ENCODE data around the gene HRAS. TPM values are rescaled to one million over a fixed set of nuclear protein-coding genes. Genes with fewer than 3 reads are reported as not detected.

HRAS gene
- 82.8 and 90.2 TPM in 2 replicates for total RNA-seq (2021)
- percentile 52 among the genes with signal in this experiment for Bru-seq, nascent RNA
- percentile 53 among the genes with signal in this experiment for BruChase-seq, experiment 1, labeled RNA remaining after a 2-hour chase
- BruChase-seq, experiment 2, labeled RNA remaining after a 6-hour chase, result percentile 71 among the genes with signal in this experiment
- long read RNA-seq, transcript HRAS-201 (6 exons, 894 nt), result major isoform, 61 of 89 reads
- long read RNA-seq, transcript HRAS-205 (5 exons, 1,151 nt), result minor isoform, 5 of 89 reads
- long read RNA-seq, partial matches to known transcripts, result 8 of 89 reads
- long read RNA-seq, other reads (novel, unspliced or antisense), result 9 of 89 reads

GRCh38 chr11:535519-536454 lies at the start of gene HRAS:
Gene HRAS, minus strand, starts transcription at chr11:535576.
- Histone ChIP-seq H3K27me3 (replicated peaks; ENCODE audit: insufficient read depth, low read depth, low read length, poor library complexity) (no peaks in the 10 kb centered on the region), H3K4me3 (ENCODE audit: low read depth, low read length, poor library complexity, severe bottlenecking) (peak within 1 kb of the TSS; percentile 71), H3K9me3 (ENCODE audit: low read depth, low read length, poor library complexity, severe bottlenecking) (no peaks in the 10 kb centered on the region), H3K27ac (ENCODE audit: low read depth, low read length, poor library complexity, severe bottlenecking) (peak within 1 kb of the TSS; percentile 93), H3K4me1 (ENCODE audit: insufficient read depth, low read length, poor library complexity, severe bottlenecking) (peaks cover 17% of the 10 kb centered on the region), H3K36me3 (ENCODE audit: insufficient read depth, low read length, poor library complexity, severe bottlenecking) (peaks cover 14% of the 10 kb centered on the region)
- POLR2A ChIA-PET (ENCODE audit: low non-redundant PET), result no interaction called here
- CTCF ChIA-PET, result interaction anchor here (0.6 kb wide), 1 partner anchor 17 kb away, joined by 3 read pairs; no protein-coding TSS in a partner anchor
- intact Hi-C loops (cut with micrococcal nuclease; ENCODE audit: unreplicated experiment), result no loop called here
- TF ChIP-seq EZH2 (IDR thresholded peaks at IDR 0.05; ENCODE audit: borderline replicate concordance, low read depth, low read length, poor library complexity, severe bottlenecking) (no peak), CTCF (conservative IDR thresholded peaks at IDR 0.05; ENCODE audit: low read depth, low read length) (no peak)
- BruUV-seq (replicated peaks), result no TSS peak
- peak; percentile 96 for DNase-seq (ENCODE audit: low spot score)

- Histone ChIP-seq H3K27ac (ENCODE audit: low read depth, low read length, poor library complexity, severe bottlenecking) (no peak overlapping the region), H3K9me3 (ENCODE audit: low read depth, low read length, poor library complexity, severe bottlenecking) (no peaks in the 10 kb centered on the region), H3K4me1 (ENCODE audit: insufficient read depth, low read length, poor library complexity, severe bottlenecking) (no peaks in the 10 kb centered on the region), H3K36me3 (ENCODE audit: insufficient read depth, low read length, poor library complexity, severe bottlenecking) (peaks cover 35% of the 10 kb centered on the region), H3K4me3 (ENCODE audit: low read depth, low read length, poor library complexity, severe bottlenecking) (no peak overlapping the region), H3K27me3 (replicated peaks; ENCODE audit: insufficient read depth, low read depth, low read length, poor library complexity) (no peaks in the 10 kb centered on the region)
- DNase-seq (ENCODE audit: low spot score), result no peak
- no TSS peak for BruUV-seq (replicated peaks)
- CTCF ChIA-PET, result no interaction called here
- intact Hi-C loops (cut with micrococcal nuclease; ENCODE audit: unreplicated experiment), result no loop called here
- POLR2A ChIA-PET (ENCODE audit: low non-redundant PET), result no interaction called here
- TF ChIP-seq CTCF (conservative IDR thresholded peaks at IDR 0.05; ENCODE audit: low read depth, low read length) (no peak), EZH2 (IDR thresholded peaks at IDR 0.05; ENCODE audit: borderline replicate concordance, low read depth, low read length, poor library complexity, severe bottlenecking) (no peak)
These were observed 48.9 kb upstream of the HRAS start for GRCh38 chr11:584287-584686.

- Histone ChIP-seq H3K27me3 (replicated peaks; ENCODE audit: insufficient read depth, low read depth, low read length, poor library complexity) (no peaks in the 10 kb centered on the region), H3K27ac (ENCODE audit: low read depth, low read length, poor library complexity, severe bottlenecking) (no peak overlapping the region), H3K36me3 (ENCODE audit: insufficient read depth, low read length, poor library complexity, severe bottlenecking) (peaks cover 15% of the 10 kb centered on the region), H3K9me3 (ENCODE audit: low read depth, low read length, poor library complexity, severe bottlenecking) (no peaks in the 10 kb centered on the region), H3K4me1 (ENCODE audit: insufficient read depth, low read length, poor library complexity, severe bottlenecking) (peaks cover 12% of the 10 kb centered on the region), H3K4me3 (ENCODE audit: low read depth, low read length, poor library complexity, severe bottlenecking) (no peak overlapping the region)
- ChIA-PET POLR2A (ENCODE audit: low non-redundant PET) (no interaction called here), CTCF (no interaction called here)
- TF ChIP-seq EZH2 (IDR thresholded peaks at IDR 0.05; ENCODE audit: borderline replicate concordance, low read depth, low read length, poor library complexity, severe bottlenecking) (no peak), CTCF (conservative IDR thresholded peaks at IDR 0.05; ENCODE audit: low read depth, low read length) (no peak)
- DNase-seq (ENCODE audit: low spot score), result no peak
- intact Hi-C loops (cut with micrococcal nuclease; ENCODE audit: unreplicated experiment), result no loop called here
- no TSS peak for BruUV-seq (replicated peaks)
These were observed 46.4 kb upstream of the HRAS start for GRCh38 chr11:581752-582151.

Measured in A673 (cell line).